CD14-positive monocyte (primary cell): ENCODE results near the gene IL18BP. TPM values are rescaled to one million over a fixed set of nuclear protein-coding genes. Genes with fewer than 3 reads are reported as not detected.
A peak's percentile ranks its signal among the peaks of the same experiment; 100 is the strongest.

ENCODE experiments used
- DNase-seq, 3 donors: peaks; one replicate each; pipeline ENCODE4 v3.0.0-alpha.2; 2011 to 2022
- H2AFZ ChIP-seq: 2 replicates; pipeline ENCODE4 v1.6.0; 2012; ENCODE audit warnings: mild to moderate bottlenecking, low read depth, low read length, inconsistent platforms; ENCODE audit not compliant: insufficient read depth, poor library complexity, severe bottlenecking
- H3K27ac ChIP-seq, 2 donors: 1 replicate in 1 of 2; 2 replicates in 1 of 2; pipeline ENCODE4 v1.5.1; 2012 to 2013; ENCODE audit warnings: low read length in 2 of 2, control low read depth in 1 of 2, inconsistent platforms in 1 of 2, low read depth in 1 of 2, mild to moderate bottlenecking in 1 of 2
- H3K27me3 ChIP-seq, 2 donors: one replicate each; pipeline versions ENCODE4 v1.6.0 to v1.6.1; 2011 to 2013; ENCODE audit warnings: low read length in 2 of 2; ENCODE audit not compliant: control insufficient read depth in 2 of 2, insufficient read depth in 2 of 2
- H3K36me3 ChIP-seq, 2 donors: replicated peaks in 1 of 2; 1 replicate in 1 of 2; 2 replicates in 1 of 2; pipeline versions ENCODE4 v1.5.1 to v1.6.1; 2012 to 2013; ENCODE audit warnings: low read length in 2 of 2, control low read depth in 1 of 2, inconsistent platforms in 1 of 2, mild to moderate bottlenecking in 1 of 2; ENCODE audit not compliant: insufficient read depth in 2 of 2, control insufficient read depth in 1 of 2
- H3K4me1 ChIP-seq, 2 donors: 1 replicate in 1 of 2; 2 replicates in 1 of 2; pipeline versions ENCODE4 v1.5.1 to v1.6.1; 2012 to 2013; ENCODE audit warnings: low read length in 2 of 2, control low read depth in 1 of 2, inconsistent platforms in 1 of 2, mild to moderate bottlenecking in 1 of 2, moderate library complexity in 1 of 2; ENCODE audit not compliant: insufficient read depth in 2 of 2, control insufficient read depth in 1 of 2
- H3K4me2 ChIP-seq: replicated peaks from 2 replicates; pipeline ENCODE3; 2012; ENCODE audit warnings: low read length, moderate library complexity, mild to moderate bottlenecking; ENCODE audit not compliant: poor library complexity, severe bottlenecking; ENCODE audit errors: extremely low read depth
- H3K4me3 ChIP-seq, 3 experiments: fragments of 200-600 bp in 1 of 3; sonication (generic) in 1 of 3; replicated peaks in 1 of 3; 1 replicate in 2 of 3; 2 replicates in 1 of 3; pipeline ENCODE4 v1.5.1; 2011 to 2013; ENCODE audit warnings: low read length in 3 of 3, mild to moderate bottlenecking in 3 of 3, control low read depth in 2 of 3, low read depth in 2 of 3, inconsistent platforms in 1 of 3, moderate library complexity in 1 of 3
- H3K79me2 ChIP-seq: 2 replicates; pipeline ENCODE4 v1.6.0; 2012; ENCODE audit warnings: mild to moderate bottlenecking, control low read depth, inconsistent platforms, low read length, moderate library complexity; ENCODE audit not compliant: insufficient read depth
- H3K9ac ChIP-seq: 2 replicates; pipeline ENCODE4 v1.6.0; 2017; ENCODE audit warnings: low read length, mild to moderate bottlenecking; ENCODE audit not compliant: insufficient read depth, poor library complexity, severe bottlenecking
- H3K9me3 ChIP-seq, 2 donors: replicated peaks in 1 of 2; 1 replicate in 1 of 2; 2 replicates in 1 of 2; pipeline versions ENCODE4 v1.5.1 to v1.6.1; 2012 to 2013; ENCODE audit warnings: low read length in 2 of 2, control low read depth in 1 of 2; ENCODE audit not compliant: control insufficient read depth in 1 of 2, insufficient read depth in 1 of 2
- H4K20me1 ChIP-seq: 2 replicates; pipeline ENCODE4 v1.6.0; 2012; ENCODE audit warnings: mild to moderate bottlenecking, low read length, control low read depth, moderate library complexity; ENCODE audit not compliant: insufficient read depth
- H3K27ac Mint-ChIP-seq, 7 donors: one replicate each; pipeline ENCODE4 v1.8.0; 2020; ENCODE audit warnings: mild to moderate bottlenecking in 7 of 7, mixed read lengths in 7 of 7, moderate library complexity in 6 of 7, inconsistent platforms in 2 of 7
- H3K27me3 Mint-ChIP-seq, 3 donors: one replicate each; pipeline ENCODE4 v1.8.0; 2021 to 2022; ENCODE audit warnings: low read depth in 3 of 3, mild to moderate bottlenecking in 3 of 3, mixed read lengths in 3 of 3, moderate library complexity in 3 of 3, inconsistent platforms in 1 of 3
- H3K36me3 Mint-ChIP-seq, 2 donors: one replicate each; pipeline ENCODE4 v1.8.0; 2020; ENCODE audit warnings: mixed read lengths in 2 of 2, inconsistent platforms in 1 of 2, mild to moderate bottlenecking in 1 of 2
- H3K4me1 Mint-ChIP-seq: one replicate; pipeline ENCODE4 v1.8.0; 2020; ENCODE audit warnings: mild to moderate bottlenecking, mixed read lengths
- H3K4me3 Mint-ChIP-seq, 2 donors: one replicate each; pipeline ENCODE4 v1.8.0; 2020; ENCODE audit warnings: mild to moderate bottlenecking in 2 of 2, mixed read lengths in 2 of 2, moderate library complexity in 1 of 2
- H3K9me3 Mint-ChIP-seq, 7 donors: one replicate each; pipeline ENCODE4 v1.8.0; 2020 to 2022; ENCODE audit warnings: mixed read lengths in 7 of 7, mild to moderate bottlenecking in 6 of 7, moderate library complexity in 6 of 7, inconsistent platforms in 2 of 7
- CTCF ChIP-seq: fragments of 200-600 bp; IDR thresholded peaks from one replicate; pipeline ENCODE4 v1.8.0; 2022; ENCODE audit warnings: antibody characterized with exemption, mild to moderate bottlenecking
- WGBS: methylation state at CpG from one replicate; pipeline ENCODE4 v1.1.5; 2013; ENCODE audit warnings: missing lambda C conversion rate; ENCODE audit not compliant: insufficient coverage; 5-methylcytosine and 5-hydroxymethylcytosine counted together
- intact Hi-C, 2 donors: fragments of 100-400 bp; cut with micrococcal nuclease; formaldehyde crosslinking; loops; one replicate each; pipeline versions ENCODE4 v1.15.0 to v1.15.1; 2023
- polyA plus RNA-seq, 3 donors: library from polyadenylated mRNA; depleted of rRNA in 1 of 3; unstranded in 2 of 3; stranded (reverse) in 1 of 3; fragments of 300-500 nt in 2 of 3; fragments of >200 nt in 1 of 3; fragmentation: Illumina TruSeq in 2 of 3; gene quantifications; 1 replicate in 2 of 3; 2 replicates in 1 of 3; pipeline ENCODE4 v1.2.3, GENCODE V29; 2012 to 2021

IL18BP gene
- polyA plus RNA-seq, 3 donors, result 7.4 to 32.3 (median 8.3) TPM

DNA sequence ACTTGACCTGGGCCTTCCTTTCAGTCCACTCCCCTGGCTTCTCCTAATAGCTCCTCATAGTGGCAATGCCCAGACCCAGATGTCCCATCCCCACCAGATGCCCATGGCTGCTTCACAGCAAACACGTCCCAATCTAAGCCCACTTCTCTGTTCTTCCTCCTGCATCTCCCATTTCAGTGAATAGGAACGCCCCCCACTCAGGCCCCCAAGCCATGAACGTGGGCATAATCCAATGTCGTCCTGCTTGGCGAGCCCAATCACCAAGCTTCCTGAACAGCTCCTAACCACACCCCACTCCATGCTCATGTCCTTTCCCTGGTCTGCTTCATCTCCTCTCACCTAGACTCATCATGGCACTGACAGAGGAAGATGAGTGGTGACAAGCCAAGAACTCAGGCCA is 8.9 kb downstream of the IL18BP start:
- no peak overlapping the region for H3K27ac ChIP-seq
- intact Hi-C loops, result no loop called here
- H2AFZ ChIP-seq, result no peak overlapping the region
- peaks cover 0 to 2% (median 0%) of the 10 kb centered on the region in 7 donors for H3K9me3 Mint-ChIP-seq
- H3K36me3 Mint-ChIP-seq, result peaks cover 92 to 97% of the 10 kb centered on the region in 2 donors
- no peak overlapping the region for H3K4me3 ChIP-seq
- peaks cover 3% of the 10 kb centered on the region for H3K79me2 ChIP-seq
- peaks cover 62% of the 10 kb centered on the region for H4K20me1 ChIP-seq
- H3K27me3 ChIP-seq, result no peaks in the 10 kb centered on the region
- H3K4me3 Mint-ChIP-seq, result no peak overlapping the region
- H3K4me1 Mint-ChIP-seq, result no peaks in the 10 kb centered on the region
- no peak overlapping the region for H3K9ac ChIP-seq
- no peak for TF ChIP-seq CTCF
- no peaks in the 10 kb centered on the region for H3K27me3 Mint-ChIP-seq
- WGBS, result 94% methylated on average over 5 of the region's 5 CpGs
- peaks cover 99 to 100% of the 10 kb centered on the region in 2 donors for H3K36me3 ChIP-seq
- no peaks in the 10 kb centered on the region for H3K4me1 ChIP-seq
- no peak overlapping the region for H3K4me2 ChIP-seq
- H3K27ac Mint-ChIP-seq, result peak overlapping the region in 4 of 7 donors; percentile 32 to 61 (median 52)
- no peak for DNase-seq
- H3K9me3 ChIP-seq, result no peaks in the 10 kb centered on the region

DNA sequence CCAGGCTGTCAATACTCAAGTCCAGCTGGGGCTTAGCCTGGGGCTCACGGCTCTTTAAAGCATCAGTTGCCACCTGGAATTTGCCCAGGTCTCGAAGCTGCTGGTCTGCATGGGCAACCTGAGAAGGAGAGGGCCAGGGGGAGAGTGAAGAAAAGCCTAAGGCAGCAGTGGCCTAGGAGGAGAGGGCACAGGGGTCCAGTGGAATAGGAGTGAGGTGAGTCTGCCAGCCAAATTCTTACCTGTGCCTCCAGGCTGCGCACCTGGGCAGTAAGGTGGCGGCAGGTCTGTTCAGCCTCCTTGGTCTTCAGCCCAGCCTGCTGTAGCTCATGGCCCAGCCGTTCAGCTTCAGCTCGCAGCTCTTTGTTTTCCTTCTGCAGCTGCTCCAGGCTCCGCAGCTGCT is 10.0 kb downstream of the IL18BP start:
- DNase-seq, result no peak
- Histone ChIP-seq H3K9ac (no peak overlapping the region), H3K27ac (peak overlapping the region in 1 of 2 donors; percentile 26), H3K9me3 (no peaks in the 10 kb centered on the region), H3K79me2 (peaks cover 3% of the 10 kb centered on the region), H3K36me3 (peaks cover 99 to 100% of the 10 kb centered on the region in 2 donors), H2AFZ (no peak overlapping the region), H3K4me2 (no peak overlapping the region), H3K4me3 (no peak overlapping the region), H3K4me1 (no peaks in the 10 kb centered on the region), H4K20me1 (peaks cover 72% of the 10 kb centered on the region), H3K27me3 (no peaks in the 10 kb centered on the region)
- peaks cover 0 to 2% (median 0%) of the 10 kb centered on the region in 7 donors for H3K9me3 Mint-ChIP-seq
- peak overlapping the region in 3 of 7 donors; percentile 54 to 68 (median 61) for H3K27ac Mint-ChIP-seq
- H3K4me1 Mint-ChIP-seq, result no peaks in the 10 kb centered on the region
- no peak overlapping the region for H3K4me3 Mint-ChIP-seq
- intact Hi-C loops, result no loop called here
- TF ChIP-seq CTCF, result no peak
- H3K27me3 Mint-ChIP-seq, result no peaks in the 10 kb centered on the region
- H3K36me3 Mint-ChIP-seq, result peaks cover 90 to 97% of the 10 kb centered on the region in 2 donors
- 94% methylated on average over 6 of the region's 7 CpGs for WGBS
